Measurements from ENCODE around the gene SPOCK1.

The SPOCK1 gene

GRCh38 chr5:137040024-137040423 is 459.1 kb downstream of the SPOCK1 start:
- H3K9me3 Mint-ChIP-seq = peaks cover 24% of the 10 kb centered on the region
- peaks cover 4% of the 10 kb centered on the region for H3K36me3 Mint-ChIP-seq (ENCODE audit: low read depth)
- no peak for DNase-seq
- H3K4me1 Mint-ChIP-seq = peaks cover 23% of the 10 kb centered on the region
- peaks cover 7% of the 10 kb centered on the region for H3K27me3 Mint-ChIP-seq (ENCODE audit: low read depth, poor library complexity)
- TF ChIP-seq, protein P1, sequence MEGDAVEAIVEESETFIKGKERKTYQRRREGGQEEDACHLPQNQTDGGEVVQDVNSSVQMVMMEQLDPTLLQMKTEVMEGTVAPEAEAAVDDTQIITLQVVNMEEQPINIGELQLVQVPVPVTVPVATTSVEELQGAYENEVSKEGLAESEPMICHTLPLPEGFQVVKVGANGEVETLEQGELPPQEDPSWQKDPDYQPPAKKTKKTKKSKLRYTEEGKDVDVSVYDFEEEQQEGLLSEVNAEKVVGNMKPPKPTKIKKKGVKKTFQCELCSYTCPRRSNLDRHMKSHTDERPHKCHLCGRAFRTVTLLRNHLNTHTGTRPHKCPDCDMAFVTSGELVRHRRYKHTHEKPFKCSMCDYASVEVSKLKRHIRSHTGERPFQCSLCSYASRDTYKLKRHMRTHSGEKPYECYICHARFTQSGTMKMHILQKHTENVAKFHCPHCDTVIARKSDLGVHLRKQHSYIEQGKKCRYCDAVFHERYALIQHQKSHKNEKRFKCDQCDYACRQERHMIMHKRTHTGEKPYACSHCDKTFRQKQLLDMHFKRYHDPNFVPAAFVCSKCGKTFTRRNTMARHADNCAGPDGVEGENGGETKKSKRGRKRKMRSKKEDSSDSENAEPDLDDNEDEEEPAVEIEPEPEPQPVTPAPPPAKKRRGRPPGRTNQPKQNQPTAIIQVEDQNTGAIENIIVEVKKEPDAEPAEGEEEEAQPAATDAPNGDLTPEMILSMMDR (IDR thresholded peaks at IDR 0.05) = no peak
- no peak overlapping the region for H3K4me3 Mint-ChIP-seq
- no peak overlapping the region for H3K27ac Mint-ChIP-seq

GRCh38 chr5:137037848-137038247 is 461.3 kb downstream of the SPOCK1 start:
- no peak for DNase-seq

DNA sequence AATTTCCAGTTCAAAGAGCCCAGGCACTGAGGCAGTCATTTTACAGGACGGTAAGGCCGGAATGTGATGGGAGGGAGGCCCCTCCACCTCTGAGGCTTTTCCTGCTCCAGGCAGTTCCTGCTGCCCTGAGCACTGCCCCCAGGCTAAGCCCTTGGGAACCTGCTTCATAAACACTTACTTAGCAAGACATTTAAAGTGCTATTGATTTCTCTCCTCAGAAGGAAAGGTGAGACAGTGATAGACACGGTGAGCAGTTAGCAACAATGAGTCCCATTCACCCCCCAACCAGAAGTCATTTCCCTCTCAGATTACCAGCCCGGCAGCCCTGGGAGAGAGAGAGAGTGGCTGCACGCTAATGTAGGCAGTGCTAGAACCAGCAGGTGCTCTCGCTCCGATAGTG is 462.5 kb downstream of the SPOCK1 start:
- Mint-ChIP-seq H3K27ac (no peak overlapping the region), H3K4me1 (peaks cover 23% of the 10 kb centered on the region), H3K4me3 (peak overlapping the region; percentile 39), H3K36me3 (ENCODE audit: low read depth) (no peaks in the 10 kb centered on the region), H3K27me3 (ENCODE audit: low read depth, poor library complexity) (peaks cover 17% of the 10 kb centered on the region), H3K9me3 (no peaks in the 10 kb centered on the region)
- peak; percentile 36 for DNase-seq
- TF ChIP-seq, protein P1 (IDR thresholded peaks at IDR 0.05) = no peak

More at GRCh38 chr5:137037848-137038247, 461.3 kb downstream of the SPOCK1 start:
- no peak overlapping the region for H3K4me3 Mint-ChIP-seq
- peaks cover 23% of the 10 kb centered on the region for H3K4me1 Mint-ChIP-seq
- H3K27ac Mint-ChIP-seq = no peak overlapping the region
- H3K27me3 Mint-ChIP-seq (ENCODE audit: low read depth, poor library complexity) = peaks cover 11% of the 10 kb centered on the region
- H3K9me3 Mint-ChIP-seq = peaks cover 11% of the 10 kb centered on the region
- TF ChIP-seq, protein P1 (IDR thresholded peaks at IDR 0.05) = no peak
- no peaks in the 10 kb centered on the region for H3K36me3 Mint-ChIP-seq (ENCODE audit: low read depth)

DNA sequence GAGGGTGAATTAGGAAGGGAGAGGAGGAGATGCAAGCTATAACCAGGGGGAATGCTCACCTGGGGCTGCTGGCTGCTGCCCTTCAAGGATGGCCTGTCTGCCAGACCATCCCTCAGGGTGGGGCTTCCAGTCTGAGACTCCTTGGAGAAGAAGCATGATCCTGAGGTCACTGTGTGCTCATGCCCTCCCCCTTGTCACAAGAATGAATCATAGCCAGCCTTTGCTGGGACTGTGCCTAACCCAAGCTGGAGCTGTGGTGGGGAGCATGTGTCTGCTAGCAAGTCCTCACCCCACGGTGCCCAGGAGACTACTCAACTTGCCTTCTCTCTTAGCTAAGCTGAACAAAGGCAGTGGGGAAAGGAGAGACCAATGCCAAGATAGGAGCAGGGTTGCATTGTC is 463.6 kb downstream of the SPOCK1 start:
- Mint-ChIP-seq H3K4me3 (no peak overlapping the region), H3K36me3 (ENCODE audit: low read depth) (no peaks in the 10 kb centered on the region), H3K27me3 (ENCODE audit: low read depth, poor library complexity) (peaks cover 17% of the 10 kb centered on the region), H3K27ac (no peak overlapping the region), H3K9me3 (no peaks in the 10 kb centered on the region), H3K4me1 (peaks cover 23% of the 10 kb centered on the region)
- DNase-seq = no peak
- TF ChIP-seq, protein P1 (IDR thresholded peaks at IDR 0.05) = no peak

DNA sequence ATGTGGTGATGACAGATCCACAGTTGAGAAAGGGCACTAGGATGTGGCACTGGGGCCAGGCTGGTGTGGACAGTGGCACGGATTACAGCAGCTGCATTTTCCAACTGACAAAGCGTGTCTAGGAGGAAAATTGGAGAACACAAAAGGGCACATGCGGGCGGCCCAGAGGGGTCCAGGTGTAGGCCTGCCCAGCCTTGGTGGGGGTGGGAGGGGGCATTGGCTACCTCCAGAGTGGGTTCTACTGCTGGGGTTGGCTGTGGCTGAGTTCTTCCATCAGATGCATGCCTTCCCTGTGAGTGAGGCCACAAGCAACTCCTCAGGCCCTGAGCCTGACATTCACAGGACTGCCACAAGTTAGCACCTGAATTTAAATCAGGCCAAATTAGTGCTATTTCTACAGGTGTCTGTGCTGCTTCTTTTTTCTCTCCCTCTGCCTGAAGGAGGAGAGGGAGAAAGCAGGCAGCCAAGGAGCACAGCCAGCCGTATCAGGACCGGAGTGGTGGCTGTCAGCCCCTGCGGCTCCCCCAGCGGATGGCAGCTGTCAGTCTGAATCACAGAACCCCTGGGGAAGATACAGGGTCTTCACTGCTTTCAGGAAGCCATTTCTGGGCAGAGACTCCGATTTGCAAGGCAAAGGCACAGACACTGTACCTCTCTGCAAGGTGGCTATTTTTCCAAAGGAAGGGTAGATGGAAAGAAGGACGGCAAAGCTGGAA is 464.2 kb downstream of the SPOCK1 start:
- H3K4me1 Mint-ChIP-seq = peaks cover 23% of the 10 kb centered on the region
- H3K4me3 Mint-ChIP-seq = no peak overlapping the region
- no peaks in the 10 kb centered on the region for H3K9me3 Mint-ChIP-seq
- DNase-seq = no peak
- H3K27me3 Mint-ChIP-seq (ENCODE audit: low read depth, poor library complexity) = peaks cover 17% of the 10 kb centered on the region
- TF ChIP-seq, protein P1 (IDR thresholded peaks at IDR 0.05) = no peak
- no peaks in the 10 kb centered on the region for H3K36me3 Mint-ChIP-seq (ENCODE audit: low read depth)
- H3K27ac Mint-ChIP-seq = no peak overlapping the region

GRCh38 chr5:137034213-137034612 is 464.9 kb downstream of the SPOCK1 start:
- Mint-ChIP-seq H3K36me3 (ENCODE audit: low read depth) (no peaks in the 10 kb centered on the region), H3K4me3 (no peak overlapping the region), H3K9me3 (no peaks in the 10 kb centered on the region), H3K27ac (no peak overlapping the region), H3K4me1 (peaks cover 23% of the 10 kb centered on the region), H3K27me3 (ENCODE audit: low read depth, poor library complexity) (peaks cover 17% of the 10 kb centered on the region)
- TF ChIP-seq, protein P1 (IDR thresholded peaks at IDR 0.05) = no peak
- DNase-seq = no peak

Measured in nephron progenitor cell (in vitro differentiated cells).